AG08395 (cell line): Measurements from ENCODE around the gene CXCR6.
A peak's percentile ranks its signal among the peaks of the same experiment; 100 is the strongest.

ENCODE experiments used
- DNase-seq: peaks from one replicate; pipeline ENCODE4 v3.0.0; 2012; ENCODE audit warnings: mixed read lengths, low spot score

The CXCR6 gene

DNA sequence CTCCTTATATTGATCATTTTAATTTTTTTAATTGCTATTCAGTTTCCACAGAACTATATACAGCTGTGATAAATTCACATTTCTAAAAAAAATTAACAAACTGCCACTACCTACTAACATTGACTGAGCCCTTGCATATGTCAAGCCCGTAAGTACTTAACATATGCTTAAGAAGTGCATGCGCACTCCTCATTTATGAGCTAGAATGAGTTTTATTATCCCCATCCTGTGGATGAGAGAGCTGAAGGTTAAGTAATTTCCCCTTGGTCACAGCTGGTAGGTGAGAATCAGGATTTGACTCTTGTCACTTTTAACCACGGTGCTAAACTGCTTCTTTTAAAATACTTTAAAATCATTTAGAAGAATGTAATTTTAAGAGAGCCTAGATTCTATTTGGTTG is 25.9 kb downstream of the CXCR6 start:
- no peak for DNase-seq

DNA sequence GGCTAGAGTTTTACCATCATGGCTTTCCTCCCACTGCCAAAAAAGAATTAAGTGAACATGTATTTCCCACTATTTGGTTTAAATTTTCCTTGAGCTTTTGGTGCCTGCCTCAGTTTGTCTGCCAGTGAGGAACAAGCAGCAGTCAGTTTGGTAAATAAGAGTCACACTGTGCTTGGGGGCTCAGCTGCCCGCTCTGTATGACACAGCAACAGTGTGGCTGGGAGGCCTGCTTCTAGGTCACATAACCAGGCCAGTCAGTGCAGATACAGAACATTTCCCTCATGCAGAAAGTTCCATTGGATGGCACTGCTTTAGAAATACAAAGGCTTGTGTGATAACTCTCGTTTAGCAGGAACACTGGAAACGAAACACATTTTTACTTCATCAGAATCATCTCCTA is 26.7 kb downstream of the CXCR6 start:
- DNase-seq = no peak

DNA sequence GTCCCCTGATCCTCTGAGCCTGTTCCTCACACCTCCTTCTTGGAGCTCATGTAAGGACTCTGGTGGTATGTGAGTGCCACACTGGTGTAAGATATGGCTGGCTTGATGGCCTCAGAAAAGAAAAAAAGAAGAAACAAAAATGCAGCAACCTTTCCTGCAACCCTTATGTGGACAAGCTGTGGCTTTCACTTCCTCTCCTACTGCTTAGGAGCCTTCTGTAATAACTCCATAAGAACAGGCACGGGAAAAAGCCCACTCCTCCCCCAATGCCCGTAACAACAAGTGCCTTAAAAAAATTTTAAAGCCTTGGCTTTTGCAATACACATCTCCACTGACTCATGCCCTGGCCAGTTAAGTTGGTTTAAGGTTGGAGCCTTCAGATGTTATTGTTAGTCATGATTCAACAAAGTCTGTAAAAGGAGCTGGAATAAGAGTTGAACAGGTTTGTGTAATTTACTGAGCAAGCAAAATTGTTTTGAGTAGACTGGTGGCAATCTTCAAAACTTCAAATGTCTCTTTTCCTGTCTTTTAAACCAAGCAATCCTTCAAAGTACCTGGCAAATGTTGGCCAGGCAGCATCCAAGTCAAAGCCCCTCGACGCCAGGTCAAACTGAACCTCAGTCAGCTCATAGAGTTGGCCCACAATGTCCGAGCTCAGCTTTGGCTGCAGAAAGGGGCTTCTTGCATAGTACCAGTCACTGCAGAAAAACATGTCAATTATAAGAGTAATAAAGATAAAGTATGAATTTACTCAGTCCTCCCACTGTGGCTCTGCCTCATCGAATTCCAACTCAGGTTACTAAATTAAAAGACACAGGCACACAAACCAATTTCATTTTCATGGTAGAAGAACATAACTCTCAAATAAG is 29.5 kb downstream of the CXCR6 start:
- DNase-seq = peak; percentile 81

DNA sequence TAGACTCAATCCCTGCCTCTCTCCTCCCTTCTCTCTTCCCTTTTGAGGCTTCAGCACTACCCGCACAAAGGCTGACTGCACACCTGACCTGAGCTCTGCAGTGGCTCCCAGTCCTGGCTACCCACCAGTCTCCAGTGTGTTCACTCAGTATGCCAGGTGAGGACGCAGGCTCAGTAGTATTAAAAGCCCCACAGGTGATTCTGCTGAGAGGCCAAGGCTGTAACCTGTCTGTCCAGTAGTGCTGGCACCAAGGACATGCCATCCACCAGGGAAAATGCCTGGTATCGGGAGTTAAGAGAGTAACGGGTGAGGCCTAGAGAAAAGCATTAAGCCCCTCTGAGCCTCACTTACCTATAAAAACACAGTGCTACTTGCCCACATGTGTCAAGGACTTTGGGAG is 31.4 kb downstream of the CXCR6 start:
- DNase-seq = no peak

DNA sequence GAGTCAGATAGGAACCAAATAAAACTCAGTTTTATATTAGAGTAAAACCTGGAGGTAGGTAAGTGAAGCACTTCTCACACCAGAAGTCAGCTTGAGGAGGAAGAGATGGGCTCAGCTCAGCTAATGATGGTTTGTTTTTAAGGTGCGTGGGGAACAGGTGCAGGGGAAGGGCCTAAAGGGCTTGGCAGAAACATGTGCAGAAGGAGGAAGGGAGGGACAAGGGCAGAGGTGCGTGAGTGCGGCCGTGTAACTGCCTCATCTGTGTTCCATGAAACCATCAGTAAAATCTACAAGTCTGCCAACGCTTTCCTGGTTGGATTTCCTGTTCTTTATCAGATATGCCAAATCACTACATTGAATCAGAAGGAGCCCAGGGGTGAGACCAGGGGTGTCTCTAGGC is 32.4 kb downstream of the CXCR6 start:
- DNase-seq = no peak

DNA sequence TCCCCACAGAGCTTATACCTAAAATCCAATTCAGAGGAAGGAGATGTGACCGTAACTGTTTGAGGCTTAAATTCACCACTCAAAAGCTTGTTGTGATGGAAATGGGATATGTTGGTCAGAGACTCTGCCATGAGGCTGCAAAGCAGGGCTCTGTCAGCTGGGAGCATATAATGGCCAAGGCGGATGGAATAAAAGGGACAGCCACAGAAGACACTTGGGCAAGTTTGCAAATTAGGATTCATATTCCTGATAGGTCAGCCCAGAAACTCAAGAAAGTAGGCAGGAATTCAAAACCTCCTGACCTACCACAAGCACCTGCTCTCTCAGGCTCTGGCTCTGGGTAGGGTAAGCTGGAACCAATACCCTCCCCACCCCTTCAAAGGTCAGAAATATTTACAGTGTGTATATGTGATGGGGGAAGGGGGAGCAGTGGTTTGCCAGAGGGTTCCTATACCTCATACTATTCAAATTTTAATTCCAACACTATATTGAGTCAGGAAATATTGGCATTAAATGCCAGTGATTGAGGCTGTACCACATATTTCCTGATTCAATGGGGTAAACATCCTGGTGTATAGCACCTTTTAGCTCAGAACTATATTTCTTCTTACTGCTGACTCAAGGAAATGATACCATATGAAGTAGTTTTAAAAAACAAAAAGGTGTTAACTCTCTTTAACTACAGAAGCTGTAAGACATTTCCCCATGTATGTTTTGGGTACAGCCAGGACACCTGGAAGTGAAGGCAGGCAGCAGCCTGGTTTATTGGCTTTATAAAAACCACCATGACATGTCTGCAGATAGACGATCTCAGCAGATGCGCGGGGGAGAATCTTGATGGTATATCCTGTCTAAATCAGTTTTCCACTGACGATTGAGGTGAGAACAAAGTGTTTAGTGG is 33.2 kb downstream of the CXCR6 start:
- no peak for DNase-seq

DNA sequence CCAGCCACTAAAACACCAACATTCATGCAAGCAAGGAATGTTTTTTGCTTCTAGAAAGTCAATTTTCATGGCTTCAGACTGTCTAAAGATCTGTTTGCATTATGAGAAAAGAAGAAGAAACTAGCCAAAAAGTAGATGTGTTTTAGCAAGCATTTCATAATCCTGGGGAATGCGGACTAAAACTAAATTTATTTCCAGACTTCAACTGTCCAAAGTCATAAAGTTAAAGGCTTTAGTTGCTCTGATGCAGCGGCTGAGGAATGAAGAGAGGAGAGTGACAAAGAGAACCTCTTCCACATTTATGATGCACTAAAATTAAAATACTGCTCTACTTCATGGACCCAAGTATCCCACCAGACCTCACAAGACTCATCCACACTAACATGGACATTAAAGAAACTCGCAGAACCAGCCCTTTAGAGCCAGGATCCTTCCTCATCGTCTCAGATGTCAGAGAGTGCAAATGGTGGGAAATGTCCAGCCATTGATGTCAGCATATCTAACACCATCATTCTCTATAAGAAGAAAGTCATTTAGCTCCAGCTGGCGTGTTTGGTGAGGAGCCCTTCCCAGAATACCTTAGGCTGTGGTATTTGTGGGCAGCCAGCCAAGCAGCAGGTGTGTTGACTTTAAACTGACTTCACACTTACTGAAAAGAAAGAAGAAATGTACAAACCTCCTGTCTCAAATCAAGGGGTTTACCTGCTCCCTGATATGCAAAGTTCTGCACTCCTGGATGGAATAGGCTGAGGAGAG is 34.9 kb downstream of the CXCR6 start:
- DNase-seq = no peak

DNA sequence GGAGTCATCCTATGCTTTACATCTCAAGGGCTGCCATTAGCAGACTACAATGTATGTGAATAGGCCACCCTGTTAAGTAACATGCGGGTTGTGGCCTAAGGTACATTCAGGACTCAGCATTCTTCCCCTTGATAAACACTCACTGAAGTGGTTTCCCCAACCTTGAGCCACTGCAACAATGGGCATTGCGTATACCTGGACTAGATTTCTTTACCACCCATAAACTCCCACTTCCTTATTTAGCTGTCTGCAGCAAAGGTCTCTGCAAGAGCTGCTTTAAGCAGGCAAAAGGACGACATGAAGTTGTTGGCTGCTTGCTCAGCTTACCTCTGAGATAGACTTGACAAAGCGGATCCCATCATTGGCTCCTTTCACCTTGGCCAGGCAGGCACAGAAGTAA is 36.1 kb downstream of the CXCR6 start:
- no peak for DNase-seq

DNA sequence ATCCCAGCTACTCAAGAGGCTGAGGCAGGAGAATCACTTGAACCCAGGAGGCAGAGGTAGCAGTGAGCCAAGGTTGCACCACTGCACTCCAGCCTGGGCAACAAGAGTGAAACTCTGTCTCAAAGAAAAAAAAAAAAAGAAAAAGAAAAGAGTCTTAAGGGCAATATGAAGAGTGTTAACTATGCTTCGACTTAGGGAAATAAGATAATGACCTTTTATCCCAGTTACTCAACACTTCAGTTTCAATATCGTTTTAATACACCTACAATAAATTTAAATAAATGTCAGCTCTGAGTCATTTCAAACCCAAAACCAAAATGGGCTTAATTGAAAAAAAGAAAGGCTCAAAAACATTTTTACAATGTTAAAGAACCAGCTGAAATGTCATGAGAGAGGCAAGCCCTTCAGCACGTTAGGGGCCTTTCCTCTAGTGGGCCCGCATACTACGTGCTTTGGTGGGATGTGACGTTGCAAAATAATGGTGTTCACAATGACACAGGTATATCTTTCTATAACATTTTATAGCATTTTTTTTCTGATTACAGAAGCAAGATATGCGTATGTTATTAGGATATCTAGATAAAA is 37.1 kb downstream of the CXCR6 start:
- no peak for DNase-seq

DNA sequence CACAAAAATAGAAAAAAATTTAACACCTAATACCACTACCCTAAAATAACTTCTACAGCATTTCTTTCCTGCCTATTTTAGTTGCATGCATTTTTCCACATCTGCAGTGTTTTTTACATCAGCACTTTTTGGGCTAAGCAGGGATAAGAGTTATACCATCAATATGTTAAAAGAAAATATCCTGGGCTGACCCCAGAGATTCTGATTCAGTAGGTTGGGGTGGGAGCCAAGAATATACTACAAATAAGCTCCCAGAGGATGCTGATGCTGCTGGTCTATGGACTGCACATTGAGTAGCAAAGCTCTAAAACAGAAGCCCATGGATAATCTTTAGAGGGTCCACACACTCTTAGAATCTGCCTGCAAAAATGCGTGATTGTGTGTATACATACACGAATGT is 37.6 kb downstream of the CXCR6 start:
- no peak for DNase-seq

DNA sequence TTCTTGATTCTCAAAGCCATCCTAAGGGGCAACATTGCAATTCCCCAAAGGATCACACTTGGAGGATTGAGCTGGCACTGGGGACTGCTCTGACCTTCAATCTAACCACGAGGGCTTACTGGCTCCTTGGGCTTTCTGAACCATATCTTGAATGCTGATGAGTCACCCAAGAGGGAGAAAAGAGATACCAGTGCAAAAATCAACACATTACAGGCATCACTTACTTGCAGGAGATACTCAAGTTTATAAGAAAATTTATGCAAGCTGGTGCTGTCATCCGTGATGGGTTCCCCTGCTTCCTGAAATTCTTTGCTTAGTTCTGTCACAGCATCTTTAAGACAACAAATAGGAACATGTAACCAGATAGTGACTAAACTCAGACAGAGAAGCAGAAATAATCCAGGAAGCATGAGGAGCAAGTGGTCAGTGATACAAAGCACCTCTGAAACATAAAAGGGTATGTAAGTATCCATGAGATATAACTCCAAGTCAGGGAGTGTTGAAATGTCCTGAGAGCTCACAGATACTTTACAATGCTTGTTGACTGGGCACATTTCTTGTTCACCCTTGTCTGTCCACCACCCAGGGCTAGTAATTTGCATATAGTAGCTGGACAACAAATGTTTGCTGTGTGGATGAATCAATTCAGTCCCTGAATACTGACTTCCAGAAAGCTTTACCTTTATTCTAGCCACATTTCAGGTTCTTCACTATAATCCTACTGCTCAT is 38.2 kb downstream of the CXCR6 start:
- DNase-seq = peak; percentile 39

DNA sequence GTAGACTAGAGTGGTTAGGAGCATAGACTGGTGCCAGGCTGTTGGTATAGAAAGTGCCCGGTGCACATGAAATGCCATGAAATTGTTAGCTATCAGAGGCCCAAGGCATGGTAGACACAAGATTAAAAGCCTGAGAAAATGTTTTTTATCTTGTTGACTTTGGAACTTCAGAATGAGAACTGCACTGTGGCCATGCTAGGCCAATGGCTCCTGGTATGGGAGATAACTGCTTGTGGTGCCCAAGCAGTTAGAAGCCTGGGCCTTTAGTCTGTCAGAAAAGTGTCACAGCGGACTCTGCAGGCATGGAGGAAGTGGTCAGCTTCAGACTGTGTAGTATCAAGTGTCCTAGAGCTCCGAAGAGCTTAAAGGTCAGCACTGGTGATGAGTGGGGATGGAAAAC is 40.5 kb downstream of the CXCR6 start:
- DNase-seq = no peak

DNA sequence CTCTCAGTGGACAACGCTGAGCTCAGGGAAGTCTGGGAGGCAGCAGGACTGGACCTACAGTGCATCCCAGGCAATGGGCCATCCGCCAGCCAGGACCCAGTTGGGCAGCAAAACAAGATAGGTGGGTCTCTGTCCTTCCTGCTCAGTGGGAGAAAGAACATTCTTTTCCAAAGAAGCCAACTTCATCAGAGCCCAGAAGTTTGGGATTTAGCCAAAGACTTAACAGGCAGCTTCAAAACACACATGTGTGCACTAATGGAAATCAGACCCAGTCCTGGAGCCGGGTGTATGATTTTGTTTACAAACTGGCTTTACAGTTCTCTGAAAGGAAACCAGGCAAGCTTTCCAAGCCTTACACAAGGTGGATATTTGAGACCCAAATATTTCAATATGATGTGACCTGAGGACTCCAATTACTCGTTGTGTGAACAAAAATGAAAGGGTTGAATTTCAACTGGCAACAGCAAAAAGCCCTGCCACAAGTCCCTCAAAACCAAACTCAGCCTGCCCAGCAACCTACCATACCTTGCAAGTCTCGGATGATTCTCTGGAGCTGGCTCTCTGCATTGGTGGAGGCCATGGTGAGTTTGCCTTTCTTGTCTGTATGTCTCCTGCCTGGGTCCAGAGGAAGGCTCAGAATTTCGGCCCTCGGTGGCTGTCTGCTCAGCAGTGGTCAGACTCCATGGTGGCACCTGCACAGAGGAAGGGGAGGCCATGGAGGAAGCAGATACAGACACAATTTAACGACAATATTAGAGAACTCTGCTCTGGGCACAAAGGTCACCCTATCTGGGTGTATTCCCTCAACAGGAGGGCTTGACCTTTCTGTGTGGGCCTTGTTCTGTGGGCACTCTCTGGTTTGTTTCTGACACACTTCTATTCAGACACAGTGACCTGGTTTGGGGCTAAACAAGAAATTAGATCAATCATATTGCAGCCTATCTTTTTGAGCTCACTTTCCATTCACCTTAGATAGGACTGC is 41.4 kb downstream of the CXCR6 start:
- peak; percentile 30 for DNase-seq

DNA sequence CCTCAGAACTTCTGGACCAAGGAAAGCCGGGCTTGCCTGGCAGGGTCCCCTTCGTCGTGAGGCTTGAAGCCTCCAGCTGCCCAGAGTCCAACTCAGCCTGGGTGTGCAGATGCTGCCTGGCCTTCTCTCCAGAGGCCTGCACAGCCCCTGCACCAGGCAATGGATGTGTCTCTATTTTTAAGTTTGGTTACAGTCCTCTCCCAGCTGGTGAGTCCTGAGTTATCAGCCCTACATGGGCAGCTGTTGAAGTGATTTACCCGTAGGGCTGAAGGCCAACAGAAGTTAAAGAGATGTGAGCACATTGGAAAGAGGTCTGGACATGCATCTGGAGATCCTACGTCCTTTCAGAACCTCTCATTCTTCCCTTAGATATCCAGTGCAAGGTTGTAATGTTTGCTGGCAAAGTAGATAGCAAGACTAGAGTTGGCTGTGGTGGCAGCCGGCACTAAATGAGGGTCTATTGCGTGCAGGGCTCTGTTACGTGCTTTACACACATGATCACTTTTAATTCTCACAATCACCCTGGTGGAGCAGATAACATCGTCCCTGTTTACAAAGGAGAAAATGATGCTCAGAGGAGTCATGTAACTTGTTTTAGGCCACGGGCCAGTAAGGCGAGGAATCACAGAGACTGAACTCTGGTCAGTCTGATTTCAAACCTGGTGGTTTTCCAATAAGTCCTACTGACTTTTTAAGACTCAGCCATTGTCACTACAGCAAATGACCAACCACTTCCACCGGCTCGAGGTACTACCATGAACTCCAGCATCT is 42.5 kb downstream of the CXCR6 start:
- no peak for DNase-seq

DNA sequence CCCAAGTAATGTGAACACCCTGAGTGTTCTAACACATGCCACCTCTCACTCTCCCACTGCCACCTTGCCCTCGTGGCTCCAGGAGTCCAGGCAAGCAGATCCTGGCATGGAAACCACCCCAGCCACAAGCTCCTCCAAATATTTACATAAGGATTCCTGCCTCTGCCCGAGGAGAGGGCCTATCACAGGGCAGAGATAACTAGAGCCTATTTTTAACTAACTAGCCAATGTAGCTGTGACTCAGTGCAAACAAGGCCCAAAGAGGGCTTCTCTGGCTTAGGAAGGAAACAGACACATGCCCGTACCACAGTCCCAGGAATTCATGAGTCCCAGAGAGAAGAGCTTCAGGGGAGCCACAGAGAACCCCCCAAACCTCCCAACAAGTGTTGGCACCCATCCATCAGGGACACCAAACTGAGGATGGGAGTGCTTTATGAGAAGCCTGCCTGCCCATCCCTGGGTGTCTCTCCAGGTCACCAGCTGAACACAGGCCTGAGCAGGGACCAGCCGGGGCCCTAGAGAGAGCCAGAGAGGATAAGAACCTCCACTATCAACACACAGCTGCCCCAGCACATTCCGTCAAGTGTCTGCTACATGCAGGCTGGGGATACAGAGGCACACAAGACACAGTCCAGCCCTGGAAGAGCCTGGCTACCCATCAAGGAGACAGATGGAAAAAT is 43.2 kb downstream of the CXCR6 start:
- DNase-seq = peak; percentile 78

DNA sequence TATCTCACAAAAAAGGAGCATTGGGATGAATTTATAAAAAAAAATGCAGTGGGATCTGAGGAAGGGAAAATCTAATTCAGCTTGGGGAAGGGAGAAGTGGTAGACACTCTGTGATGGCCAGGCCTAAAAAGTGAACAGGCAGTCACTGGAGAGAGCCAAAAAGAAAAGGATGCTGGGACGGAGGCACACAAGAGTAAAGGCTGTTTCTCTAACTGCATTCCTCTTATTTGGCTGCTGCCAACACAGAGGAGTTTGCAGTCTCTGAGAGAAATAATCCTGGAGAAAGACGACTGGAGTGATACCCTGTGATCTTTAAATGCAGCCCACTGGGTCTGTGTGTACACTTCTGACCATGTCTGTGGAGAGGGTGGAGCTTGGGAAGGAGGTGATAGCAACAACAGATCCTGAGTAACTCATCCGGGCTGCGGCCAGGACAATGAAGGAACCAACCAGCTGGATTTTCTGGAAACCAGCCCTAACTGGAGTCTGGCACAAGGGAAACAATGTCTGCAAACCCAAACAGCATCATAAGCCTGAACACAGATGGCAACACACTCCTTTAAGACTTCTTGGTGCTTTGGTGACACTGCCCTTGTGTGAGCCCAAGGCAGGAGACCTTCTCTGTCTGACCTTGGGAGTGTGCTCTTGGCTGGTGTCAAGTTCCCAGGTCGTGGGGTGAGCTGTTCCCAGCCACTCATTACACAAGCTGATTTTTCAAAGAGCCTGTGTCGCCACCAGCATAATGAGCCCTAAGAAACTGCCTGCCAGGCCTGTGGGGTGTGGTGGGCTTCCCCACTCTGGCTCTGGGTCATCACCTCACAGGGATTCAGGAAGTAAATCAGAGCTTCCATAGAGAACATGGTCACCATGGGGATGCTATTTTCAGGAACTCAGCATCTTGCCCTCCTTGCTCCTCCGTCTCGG is 44.4 kb downstream of the CXCR6 start:
- DNase-seq = peak; percentile 48

DNA sequence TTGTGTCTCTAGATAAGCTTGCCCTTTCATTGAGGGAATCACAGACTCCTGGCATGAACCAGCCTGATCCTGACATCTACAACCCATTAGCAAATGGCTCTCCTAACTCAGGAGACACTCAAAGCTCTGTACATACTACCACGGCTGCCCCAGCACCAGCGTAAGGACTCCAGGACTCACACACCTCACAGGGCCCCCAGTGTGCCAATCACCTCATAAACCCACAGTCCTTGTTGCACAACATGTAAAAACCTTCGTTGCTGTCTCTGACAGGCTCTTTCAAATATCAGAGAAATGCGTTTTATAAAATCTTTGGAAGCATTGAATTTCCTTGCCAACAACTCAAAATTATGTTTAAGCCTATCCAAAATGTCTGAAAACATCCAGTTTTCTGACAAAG is 45.1 kb downstream of the CXCR6 start:
- DNase-seq = no peak

DNA sequence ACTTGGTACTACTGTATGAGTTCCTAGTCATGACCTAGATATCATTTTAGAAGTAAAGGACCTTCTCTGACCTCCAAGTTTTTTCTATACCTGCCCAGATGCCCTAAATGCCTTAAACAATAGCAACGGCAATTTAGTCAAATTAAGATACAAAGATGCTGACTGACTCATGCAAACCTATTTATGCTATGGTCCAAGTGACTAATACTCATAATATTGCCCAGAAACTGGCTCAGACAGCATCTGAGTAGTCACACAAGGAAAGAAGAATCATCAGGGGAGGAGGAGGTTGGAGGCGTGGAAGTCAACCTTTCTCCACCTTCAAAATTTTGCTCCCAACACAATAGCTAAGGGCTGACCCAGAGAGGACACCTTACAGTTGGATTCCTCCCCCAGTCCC is 45.5 kb downstream of the CXCR6 start:
- peak; percentile 77 for DNase-seq
